ENCODE measurements around the gene YWHAH. TPM values are rescaled to one million over a fixed set of nuclear protein-coding genes. Genes with fewer than 3 reads are reported as not detected.

Gene YWHAH
- total and polyA plus RNA-seq, 2 donors (not counting 1 experiment from before 2014, with no cell fraction given) = 32.6 to 51.1 TPM

GRCh38 chr22:31926969-31927368 lies 17.4 kb upstream of the YWHAH start:
- no peak overlapping the region for H3K4me3 ChIP-seq (ENCODE audit: control extremely low read depth in 1 of 5, extremely low read depth in 1 of 5, insufficient read depth in 1 of 5, low read depth in 2 of 5, low read length in 4 of 5)
- H3K9ac ChIP-seq (ENCODE audit: low read length) = no peak overlapping the region
- H3K4me1 Mint-ChIP-seq = peaks cover 18% of the 10 kb centered on the region
- ChIA-PET POLR2A (no interaction called here), CTCF (interaction anchor here (0.5 kb wide), 1 partner anchor 52 kb away, joined by 3 read pairs; no protein-coding TSS in a partner anchor)
- H3K27ac Mint-ChIP-seq = no peak overlapping the region
- ATAC-seq (ENCODE audit: low read depth) (no peak), DNase-seq (no peak)
- no peak overlapping the region for H3K4me3 Mint-ChIP-seq
- H3K4me2 ChIP-seq (replicated peaks; ENCODE audit: low read depth, low read length, poor library complexity, severe bottlenecking) = no peak overlapping the region
- H3K27me3 Mint-ChIP-seq = peaks cover 26% of the 10 kb centered on the region
- H3K9me3 ChIP-seq (ENCODE audit: control extremely low read depth in 1 of 3, control insufficient read depth in 2 of 3, insufficient read depth in 1 of 3, low read length in 2 of 3) = no peaks in the 10 kb centered on the region
- peaks cover 0 to 6% (median 0%) of the 10 kb centered on the region in 4 experiments for H3K27me3 ChIP-seq (replicated peaks in 1 of 4; ENCODE audit: control extremely low read depth in 1 of 4, control insufficient read depth in 3 of 4, insufficient read depth in 4 of 4, low read length in 3 of 4)
- intact Hi-C loops (cut with micrococcal nuclease) = no loop called here
- H2AFZ ChIP-seq (ENCODE audit: insufficient read depth, low read depth, low read length, poor library complexity, severe bottlenecking) = no peak overlapping the region
- no peaks in the 10 kb centered on the region for H3K79me2 ChIP-seq (ENCODE audit: control insufficient read depth, insufficient read depth, low read length)
- no peaks in the 10 kb centered on the region for H3K36me3 ChIP-seq (replicated peaks in 1 of 2; ENCODE audit: control extremely low read depth in 1 of 2, control insufficient read depth in 1 of 2, extremely low read depth in 1 of 2, insufficient read depth in 2 of 2, low read length in 1 of 2)
- H3K9me3 Mint-ChIP-seq (ENCODE audit: insufficient read depth) = no peaks in the 10 kb centered on the region
- H3K27ac ChIP-seq (ENCODE audit: low read length in 2 of 2) = no peak overlapping the region
- H3K4me1 ChIP-seq (ENCODE audit: control insufficient read depth in 2 of 2, insufficient read depth in 2 of 2, low read length in 2 of 2) = peaks cover 11 to 18% of the 10 kb centered on the region in 2 donors
- no peaks in the 10 kb centered on the region for H4K20me1 ChIP-seq (ENCODE audit: control insufficient read depth, insufficient read depth, low read length, poor library complexity, severe bottlenecking)
- TF ChIP-seq EZH2 (IDR thresholded peaks at IDR 0.05; ENCODE audit: borderline replicate concordance, insufficient read depth, low read depth, low read length, poor library complexity, severe bottlenecking) (no peak), CTCF (IDR thresholded peaks at IDR 0.05) (no peak)

GRCh38 chr22:31927562-31927961 lies 16.8 kb upstream of the YWHAH start:
- Histone ChIP-seq H3K9me3 (ENCODE audit: control extremely low read depth in 1 of 3, control insufficient read depth in 2 of 3, insufficient read depth in 1 of 3, low read length in 2 of 3) (no peaks in the 10 kb centered on the region), H3K27me3 (replicated peaks in 1 of 4; ENCODE audit: control extremely low read depth in 1 of 4, control insufficient read depth in 3 of 4, insufficient read depth in 4 of 4, low read length in 3 of 4) (peaks cover 0 to 6% (median 0%) of the 10 kb centered on the region in 4 experiments), H3K27ac (ENCODE audit: low read length in 2 of 2) (no peak overlapping the region), H3K4me3 (ENCODE audit: control extremely low read depth in 1 of 5, extremely low read depth in 1 of 5, insufficient read depth in 1 of 5, low read depth in 2 of 5, low read length in 4 of 5) (no peak overlapping the region), H3K4me1 (ENCODE audit: control insufficient read depth in 2 of 2, insufficient read depth in 2 of 2, low read length in 2 of 2) (peaks cover 9 to 14% of the 10 kb centered on the region in 2 donors), H2AFZ (ENCODE audit: insufficient read depth, low read depth, low read length, poor library complexity, severe bottlenecking) (no peak overlapping the region), H3K9ac (ENCODE audit: low read length) (no peak overlapping the region), H3K36me3 (replicated peaks in 1 of 2; ENCODE audit: control extremely low read depth in 1 of 2, control insufficient read depth in 1 of 2, extremely low read depth in 1 of 2, insufficient read depth in 2 of 2, low read length in 1 of 2) (no peaks in the 10 kb centered on the region), H3K4me2 (replicated peaks; ENCODE audit: low read depth, low read length, poor library complexity, severe bottlenecking) (no peak overlapping the region), H4K20me1 (ENCODE audit: control insufficient read depth, insufficient read depth, low read length, poor library complexity, severe bottlenecking) (no peaks in the 10 kb centered on the region), H3K79me2 (ENCODE audit: control insufficient read depth, insufficient read depth, low read length) (no peaks in the 10 kb centered on the region)
- DNase-seq (no peak), ATAC-seq (ENCODE audit: low read depth) (no peak)
- Mint-ChIP-seq H3K9me3 (ENCODE audit: insufficient read depth) (no peaks in the 10 kb centered on the region), H3K27ac (no peak overlapping the region), H3K4me3 (no peak overlapping the region), H3K4me1 (peaks cover 15% of the 10 kb centered on the region), H3K27me3 (peaks cover 26% of the 10 kb centered on the region)
- ChIA-PET CTCF (no interaction called here), POLR2A (no interaction called here)
- TF ChIP-seq CTCF (IDR thresholded peaks at IDR 0.05) (no peak), EZH2 (IDR thresholded peaks at IDR 0.05; ENCODE audit: borderline replicate concordance, insufficient read depth, low read depth, low read length, poor library complexity, severe bottlenecking) (no peak)
- WGBS (ENCODE audit: insufficient coverage) = 100% methylated on average over 1 of the region's 3 CpGs
- intact Hi-C loops (cut with micrococcal nuclease) = no loop called here
